Breast epithelium (tissue), 3 donors: Measurements from ENCODE around the gene ASPG.

Source experiments
- CTCF ChIP-seq, 3 donors: fragments of 450-650 bp; IDR thresholded peaks; one replicate each; pipeline ENCODE4 v1.5.1; 2016 to 2017; ENCODE audit warnings: antibody characterized with exemption in 3 of 3, mild to moderate bottlenecking in 3 of 3, moderate library complexity in 3 of 3
- POLR2A ChIP-seq: fragments of 450-650 bp; IDR thresholded peaks from one replicate; pipeline ENCODE4 v1.6.1; 2016; ENCODE audit warnings: antibody characterized with exemption, mild to moderate bottlenecking, moderate library complexity
- POLR2AphosphoS5 ChIP-seq, 3 donors: sonication (generic); formaldehyde crosslinking; IDR thresholded peaks; one replicate each; pipeline ENCODE4 v1.6.1; 2017; ENCODE audit warnings: antibody characterized with exemption in 3 of 3

- TF ChIP-seq CTCF (IDR thresholded peaks at IDR 0.05) = no peak
- TF ChIP-seq POLR2AphosphoS5 (IDR thresholded peaks at IDR 0.05) = no peak
- TF ChIP-seq POLR2A = no peak
Measured at GRCh38 chr14:104104076-104104901, 18.8 kb downstream of the ASPG start.
